HG03520 (cell line): ENCODE measurements around the gene SPRED1.

ENCODE experiments used
- ATAC-seq: cut with Tn5 transposase; IDR thresholded peaks from one replicate; pipeline ENCODE4 v1.9.1; 2021; ENCODE audit warnings: mild to moderate bottlenecking, moderate library complexity; ENCODE audit not compliant: unreplicated experiment

SPRED1 gene

GRCh38 chr15:38335116-38335515 lies 82.5 kb downstream of the SPRED1 start:
- no peak for ATAC-seq

DNA sequence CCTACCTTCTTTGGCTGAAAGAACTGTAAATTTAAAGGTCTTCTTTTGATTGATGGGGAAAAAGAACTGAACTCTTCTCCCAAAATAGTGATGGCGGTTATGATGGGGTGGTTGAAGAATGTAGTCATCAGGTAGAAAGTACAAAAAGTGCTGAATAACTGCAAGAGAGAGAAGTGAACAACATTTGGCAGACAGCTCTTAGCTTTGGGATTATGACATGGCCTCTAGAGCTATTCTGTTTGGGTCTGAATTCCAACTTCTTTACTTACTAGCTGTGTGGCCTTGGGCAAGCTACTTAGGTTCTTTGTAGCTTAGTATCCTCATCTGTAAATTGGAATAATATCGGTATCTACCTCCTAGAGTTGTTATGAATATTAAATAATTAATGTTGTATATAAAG lies 91.7 kb downstream of the SPRED1 start:
- ATAC-seq = no peak

GRCh38 chr15:38349251-38349650 lies 96.6 kb downstream of the SPRED1 start:
- no peak for ATAC-seq

DNA sequence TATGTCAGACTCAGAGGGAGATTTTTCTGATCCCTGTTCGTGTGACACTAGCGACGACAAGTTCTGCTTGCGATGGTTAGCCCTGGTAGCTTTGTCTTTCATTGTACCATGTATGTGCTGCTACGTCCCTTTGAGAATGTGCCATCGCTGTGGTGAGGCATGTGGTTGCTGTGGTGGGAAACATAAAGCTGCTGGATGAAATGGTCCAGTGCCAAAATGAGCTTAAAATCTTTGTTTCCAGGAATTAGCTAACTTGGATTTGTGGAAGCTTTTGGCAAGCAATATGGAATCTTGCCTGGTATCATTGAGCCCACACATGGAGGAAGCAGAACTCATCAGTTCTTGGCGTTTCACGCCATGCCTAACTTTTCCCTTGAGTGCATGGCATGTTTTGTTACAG lies 98.8 kb downstream of the SPRED1 start:
- ATAC-seq = no peak

GRCh38 chr15:38354315-38354929 lies 101.8 kb downstream of the SPRED1 start:
- ATAC-seq = peak; percentile 44

- no peak for ATAC-seq
These were observed 109.7 kb downstream of the SPRED1 start for GRCh38 chr15:38362355-38362754.

GRCh38 chr15:38367476-38367875 lies 114.8 kb downstream of the SPRED1 start:
- ATAC-seq = no peak

GRCh38 chr15:38369936-38370478 lies 117.4 kb downstream of the SPRED1 start:
- no peak for ATAC-seq

DNA sequence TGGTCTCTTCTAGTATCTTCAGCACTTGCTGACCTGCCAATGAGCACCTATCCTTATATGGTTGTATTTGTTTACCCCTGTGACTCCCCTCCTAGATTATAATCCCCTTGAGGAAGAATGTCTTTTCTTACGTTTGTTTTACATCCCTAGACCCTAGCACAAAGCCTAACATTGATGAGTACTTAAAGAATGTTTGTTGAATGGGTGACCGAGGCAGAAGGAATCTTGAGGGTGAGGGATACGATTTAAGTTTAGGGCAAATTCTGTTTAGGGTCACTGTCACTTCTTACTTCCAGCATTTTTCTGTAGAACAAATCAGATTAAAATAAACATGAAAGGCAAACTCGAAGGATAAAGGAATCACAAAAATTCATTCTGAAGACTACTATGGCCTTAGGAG lies 120.4 kb downstream of the SPRED1 start:
- ATAC-seq = no peak

GRCh38 chr15:38374029-38374428 lies 121.4 kb downstream of the SPRED1 start:
- no peak for ATAC-seq

DNA sequence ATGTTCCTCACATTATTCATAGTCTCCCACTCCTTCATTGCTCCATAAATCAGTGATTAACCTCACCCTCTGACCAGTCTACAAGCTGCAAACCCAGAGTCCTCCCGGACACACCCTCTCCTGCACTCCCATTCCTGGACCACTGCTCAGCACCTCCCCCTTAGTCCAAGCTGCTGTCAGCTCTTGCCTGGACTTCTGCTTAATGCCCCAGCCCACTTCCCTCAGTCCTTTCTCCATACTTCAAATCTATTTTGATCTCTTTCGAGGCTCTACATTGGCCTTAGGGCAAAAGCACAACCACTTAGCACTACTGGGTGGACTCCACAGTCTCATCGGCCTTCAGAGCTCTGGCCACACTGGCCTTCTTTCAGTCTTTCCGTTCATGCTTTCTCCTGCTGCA lies 121.9 kb downstream of the SPRED1 start:
- ATAC-seq = no peak

DNA sequence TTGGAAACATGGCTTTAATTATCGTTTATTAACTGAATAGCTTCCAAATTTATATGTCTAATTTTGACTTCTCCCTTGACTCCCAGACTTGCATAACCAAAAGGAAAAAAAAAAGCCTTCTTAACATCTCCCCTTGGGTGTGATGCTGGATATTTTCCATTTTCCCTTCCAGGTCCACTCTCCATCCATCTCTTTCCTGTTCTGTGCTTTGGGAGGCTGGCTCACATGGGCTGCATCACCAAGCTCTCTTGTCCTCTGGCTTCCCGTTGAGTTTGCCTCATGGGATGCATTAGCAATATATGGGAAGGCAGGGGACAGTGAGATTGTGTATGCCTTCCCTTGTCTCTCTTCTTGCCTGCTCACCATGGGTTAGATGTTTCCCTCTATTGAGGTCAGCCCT lies 123.4 kb downstream of the SPRED1 start:
- no peak for ATAC-seq

DNA sequence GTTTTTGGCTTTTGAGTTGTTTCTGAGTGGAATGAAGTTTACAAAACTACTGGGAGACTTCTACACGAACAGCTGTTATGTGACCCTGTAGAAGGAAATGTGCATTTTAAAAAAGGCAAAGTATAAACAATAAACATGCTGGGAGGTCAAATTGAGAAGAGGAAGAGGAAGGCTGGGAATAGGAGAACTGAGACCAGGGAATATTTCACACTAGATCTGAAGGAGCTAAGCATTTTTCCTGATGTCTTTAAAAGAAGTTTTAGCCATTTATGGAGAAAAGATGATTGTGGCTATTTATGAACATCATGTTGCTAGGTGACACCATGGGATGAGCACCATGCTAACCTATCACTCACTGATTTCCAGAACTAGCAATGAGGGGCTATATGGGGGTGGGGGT lies 125.0 kb downstream of the SPRED1 start:
- ATAC-seq = no peak

GRCh38 chr15:38378161-38378560 lies 125.5 kb downstream of the SPRED1 start:
- no peak for ATAC-seq

DNA sequence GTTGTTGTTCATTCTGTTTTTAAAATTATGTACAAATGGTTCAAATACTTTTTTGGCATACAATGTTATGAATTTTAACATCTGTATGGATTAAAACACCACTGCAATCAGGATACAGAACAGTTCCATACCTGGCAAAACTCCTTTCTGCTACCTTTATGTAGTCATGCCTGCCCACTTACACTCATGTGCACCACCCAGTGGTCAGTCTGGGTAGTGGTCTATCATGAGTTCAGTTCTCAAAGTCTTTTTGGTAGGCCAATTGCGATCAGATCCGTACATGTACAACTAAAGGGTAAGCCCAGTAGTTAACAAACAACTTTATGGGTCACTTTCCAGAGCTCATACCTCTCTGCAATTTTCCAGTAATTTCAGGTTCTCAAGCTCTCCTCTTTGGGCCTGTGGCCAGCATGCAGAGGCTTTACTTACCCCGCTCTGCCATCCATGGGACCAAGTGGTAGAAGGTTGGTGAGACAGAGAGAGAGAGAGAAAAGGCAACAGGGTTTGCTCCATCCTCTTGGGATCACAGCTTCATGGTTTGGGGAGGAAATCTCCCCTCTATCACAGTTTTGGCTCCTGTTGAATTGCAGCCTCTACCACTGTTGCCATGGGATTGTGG lies 137.4 kb downstream of the SPRED1 start:
- ATAC-seq = peak; percentile 90

DNA sequence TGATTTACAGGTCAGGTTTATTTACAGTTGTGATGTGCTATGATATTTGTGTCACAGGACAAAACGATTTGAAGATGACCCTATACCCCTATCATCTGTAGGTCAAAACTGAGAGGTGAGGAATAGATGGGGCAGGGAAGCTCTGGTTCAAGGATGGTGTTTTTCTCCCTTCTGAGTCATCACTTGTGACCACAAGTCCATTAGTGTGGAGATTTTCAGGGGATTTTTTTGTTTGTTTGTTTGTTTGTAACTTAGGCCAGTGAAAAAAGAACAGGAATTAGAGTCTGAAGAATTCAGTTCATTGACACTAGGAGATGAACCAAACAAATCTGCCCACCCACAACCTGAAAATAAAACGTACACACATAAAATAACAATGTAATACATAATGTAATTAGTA lies 138.6 kb downstream of the SPRED1 start:
- ATAC-seq = no peak

DNA sequence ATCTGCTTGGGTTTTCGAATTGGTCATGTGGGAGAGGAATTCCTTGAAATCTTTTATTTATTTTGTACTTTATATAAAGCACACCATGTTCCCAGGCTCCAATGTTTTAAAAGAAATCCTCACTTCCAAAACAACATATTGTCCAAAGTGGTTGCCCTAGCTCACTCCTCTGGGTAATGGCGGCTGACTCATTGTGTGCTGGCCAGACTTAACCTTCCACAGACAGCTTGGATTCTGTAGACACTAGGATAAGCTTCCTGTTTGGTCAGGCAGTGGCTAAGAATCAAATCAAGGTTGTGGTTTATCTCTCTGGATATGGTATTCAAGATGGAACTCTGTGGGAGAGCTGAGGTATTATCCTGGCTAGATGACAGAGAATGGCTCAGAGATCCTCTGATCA lies 145.5 kb downstream of the SPRED1 start:
- no peak for ATAC-seq

DNA sequence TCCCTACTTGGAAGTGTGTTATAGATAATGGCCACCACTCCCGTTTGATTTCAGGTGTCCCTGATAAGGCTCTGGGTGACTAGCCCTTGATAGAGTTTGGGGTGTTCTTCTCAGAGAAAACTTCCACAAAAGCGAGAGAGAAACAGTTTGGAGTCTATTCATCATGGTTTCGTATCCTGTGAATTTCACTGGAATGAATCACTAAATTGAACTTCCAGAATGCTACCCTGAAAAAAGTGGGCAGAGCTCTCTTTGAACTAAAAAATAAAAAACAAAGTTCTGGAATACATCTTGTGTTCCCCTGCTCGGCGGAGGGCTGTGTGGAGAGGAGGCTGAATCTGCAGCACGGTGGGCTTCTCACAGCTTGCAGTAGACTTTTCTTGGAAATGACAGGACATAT lies 148.5 kb downstream of the SPRED1 start:
- no peak for ATAC-seq

DNA sequence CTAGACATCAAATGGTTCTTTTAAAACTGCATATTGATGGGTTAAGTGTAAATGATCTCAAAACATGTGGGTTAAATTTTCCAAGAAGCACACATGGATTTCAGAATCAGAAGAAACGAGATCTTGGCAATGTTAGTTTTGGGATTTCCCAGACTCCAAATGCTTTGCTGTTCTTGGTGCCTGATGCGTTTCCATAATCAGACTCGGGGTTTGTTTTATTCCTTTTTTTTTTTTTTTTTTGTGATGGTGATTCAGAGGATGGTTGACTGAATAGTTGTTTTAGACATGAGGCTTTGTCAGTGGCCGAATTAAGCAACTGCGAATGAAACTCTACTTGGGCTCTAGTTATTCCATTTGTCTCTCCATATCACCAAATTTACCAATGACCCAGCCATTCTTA lies 149.1 kb downstream of the SPRED1 start:
- ATAC-seq = no peak

GRCh38 chr15:38406436-38406835 lies 153.8 kb downstream of the SPRED1 start:
- ATAC-seq = no peak
